ENCODE data around the gene CXCL5. TPM values are rescaled to one million over a fixed set of nuclear protein-coding genes. Genes with fewer than 3 reads are reported as not detected.

Gene CXCL5
- total and polyA plus RNA-seq, 2 donors from 2014 or later = 0.63 TPM; not detected in 1

DNA sequence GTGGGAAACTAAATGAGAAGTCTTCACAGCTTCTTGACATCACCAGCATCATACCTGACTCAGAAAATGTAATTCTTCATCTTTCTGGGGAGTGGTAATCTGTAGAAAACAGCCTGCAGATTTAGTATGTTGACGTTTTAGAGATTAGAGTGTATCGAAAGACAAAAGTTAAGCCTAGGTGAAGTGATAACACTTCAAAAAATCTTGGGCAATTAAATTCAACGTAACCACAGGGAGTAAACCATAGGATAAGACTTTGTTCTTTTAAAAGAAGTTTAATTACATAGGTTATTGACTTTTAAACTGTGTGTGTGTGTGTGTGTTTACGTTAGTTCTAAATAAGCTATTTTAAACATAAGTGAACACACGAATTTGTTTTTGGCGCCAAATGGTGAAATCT, 1.8 kb upstream of the CXCL5 start:
- Histone ChIP-seq H3K36me3 (ENCODE audit: control insufficient read depth in 2 of 3, insufficient read depth in 3 of 3, low read length in 3 of 3) (no peaks in the 10 kb centered on the region), H3K9ac (ENCODE audit: low read length in 3 of 3) (no peak overlapping the region), H3K4me1 (ENCODE audit: control insufficient read depth in 2 of 3, insufficient read depth in 2 of 3, low read depth in 1 of 3, low read length in 3 of 3) (peaks cover 0 to 5% (median 0%) of the 10 kb centered on the region in 3 donors), H3K27me3 (ENCODE audit: control insufficient read depth, insufficient read depth, low read length) (no peaks in the 10 kb centered on the region), H3K9me3 (ENCODE audit: control insufficient read depth in 2 of 3, insufficient read depth in 1 of 3, low read length in 3 of 3) (no peaks in the 10 kb centered on the region), H3K27ac (ENCODE audit: low read depth in 2 of 2, low read length in 2 of 2) (no peak overlapping the region), H3K4me3 (ENCODE audit: low read length in 3 of 3) (no peak overlapping the region)
- TF ChIP-seq, protein P1, sequence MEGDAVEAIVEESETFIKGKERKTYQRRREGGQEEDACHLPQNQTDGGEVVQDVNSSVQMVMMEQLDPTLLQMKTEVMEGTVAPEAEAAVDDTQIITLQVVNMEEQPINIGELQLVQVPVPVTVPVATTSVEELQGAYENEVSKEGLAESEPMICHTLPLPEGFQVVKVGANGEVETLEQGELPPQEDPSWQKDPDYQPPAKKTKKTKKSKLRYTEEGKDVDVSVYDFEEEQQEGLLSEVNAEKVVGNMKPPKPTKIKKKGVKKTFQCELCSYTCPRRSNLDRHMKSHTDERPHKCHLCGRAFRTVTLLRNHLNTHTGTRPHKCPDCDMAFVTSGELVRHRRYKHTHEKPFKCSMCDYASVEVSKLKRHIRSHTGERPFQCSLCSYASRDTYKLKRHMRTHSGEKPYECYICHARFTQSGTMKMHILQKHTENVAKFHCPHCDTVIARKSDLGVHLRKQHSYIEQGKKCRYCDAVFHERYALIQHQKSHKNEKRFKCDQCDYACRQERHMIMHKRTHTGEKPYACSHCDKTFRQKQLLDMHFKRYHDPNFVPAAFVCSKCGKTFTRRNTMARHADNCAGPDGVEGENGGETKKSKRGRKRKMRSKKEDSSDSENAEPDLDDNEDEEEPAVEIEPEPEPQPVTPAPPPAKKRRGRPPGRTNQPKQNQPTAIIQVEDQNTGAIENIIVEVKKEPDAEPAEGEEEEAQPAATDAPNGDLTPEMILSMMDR (IDR thresholded peaks at IDR 0.05; ENCODE audit: borderline replicate concordance, extremely low read depth, insufficient read depth) = no peak
- intact Hi-C loops (cut with DNase I) = no loop called here
- FAIRE-seq (no peak), DNase-seq (no peak)

DNA sequence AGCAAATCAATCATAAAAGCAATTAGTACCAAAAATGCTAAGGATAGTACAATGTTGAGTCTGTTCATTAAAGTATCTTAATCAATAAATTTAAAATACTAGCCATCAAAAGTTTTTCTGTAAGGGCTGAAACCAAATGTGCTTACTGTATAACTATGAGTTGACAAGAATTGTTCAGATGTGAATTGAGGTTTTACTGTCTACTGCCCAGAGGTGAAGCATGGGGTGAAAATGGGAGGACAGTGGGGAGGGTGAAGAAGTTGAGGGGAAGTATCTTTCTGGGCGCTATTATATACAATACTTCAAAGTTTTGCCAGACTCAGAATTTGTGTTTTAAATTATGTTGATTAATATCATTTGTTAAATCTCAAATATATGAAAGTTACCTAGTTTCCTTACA, 6.4 kb downstream of the CXCL5 start:
- intact Hi-C loops (cut with DNase I) = no loop called here
- H3K27ac ChIP-seq (ENCODE audit: low read depth in 2 of 2, low read length in 2 of 2) = no peak overlapping the region
- H3K9me3 ChIP-seq (ENCODE audit: control insufficient read depth in 2 of 3, insufficient read depth in 1 of 3, low read length in 3 of 3) = no peaks in the 10 kb centered on the region
- TF ChIP-seq, protein P1 (IDR thresholded peaks at IDR 0.05; ENCODE audit: borderline replicate concordance, extremely low read depth, insufficient read depth) = no peak
- DNase-seq = no peak
- no peak overlapping the region for H3K4me3 ChIP-seq (ENCODE audit: low read length in 3 of 3)
- FAIRE-seq = no peak
- no peak overlapping the region for H3K9ac ChIP-seq (ENCODE audit: low read length in 3 of 3)
- H3K27me3 ChIP-seq (ENCODE audit: control insufficient read depth, insufficient read depth, low read length) = no peaks in the 10 kb centered on the region
- H3K4me1 ChIP-seq (ENCODE audit: control insufficient read depth in 2 of 3, insufficient read depth in 2 of 3, low read depth in 1 of 3, low read length in 3 of 3) = no peaks in the 10 kb centered on the region
- no peaks in the 10 kb centered on the region for H3K36me3 ChIP-seq (ENCODE audit: control insufficient read depth in 2 of 3, insufficient read depth in 3 of 3, low read length in 3 of 3)

DNA sequence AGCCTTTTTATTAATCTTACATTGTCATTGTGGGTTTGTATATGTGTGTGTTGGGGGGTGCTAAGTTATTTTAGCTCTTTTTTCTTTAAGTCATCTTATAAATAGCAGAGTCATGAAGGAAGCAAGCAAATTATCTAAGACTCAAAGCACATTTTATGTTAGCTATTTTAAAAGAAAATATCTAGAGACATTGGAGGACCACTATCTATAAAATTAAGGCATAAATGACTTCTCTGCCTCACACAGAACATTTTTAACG, 6.8 kb downstream of the CXCL5 start:
- FAIRE-seq = no peak

More for the DNA sequence above, 6.8 kb downstream of the CXCL5 start:
- DNase-seq = no peak
- TF ChIP-seq, protein P1 (IDR thresholded peaks at IDR 0.05; ENCODE audit: borderline replicate concordance, extremely low read depth, insufficient read depth) = no peak
- intact Hi-C loops (cut with DNase I) = no loop called here
- no peak overlapping the region for H3K27ac ChIP-seq (ENCODE audit: low read depth in 2 of 2, low read length in 2 of 2)
- no peaks in the 10 kb centered on the region for H3K9me3 ChIP-seq (ENCODE audit: control insufficient read depth in 2 of 3, insufficient read depth in 1 of 3, low read length in 3 of 3)
- H3K4me3 ChIP-seq (ENCODE audit: low read length in 3 of 3) = no peak overlapping the region
- no peaks in the 10 kb centered on the region for H3K27me3 ChIP-seq (ENCODE audit: control insufficient read depth, insufficient read depth, low read length)
- H3K4me1 ChIP-seq (ENCODE audit: control insufficient read depth in 2 of 3, insufficient read depth in 2 of 3, low read depth in 1 of 3, low read length in 3 of 3) = no peaks in the 10 kb centered on the region
- H3K9ac ChIP-seq (ENCODE audit: low read length in 3 of 3) = no peak overlapping the region
- H3K36me3 ChIP-seq (ENCODE audit: control insufficient read depth in 2 of 3, insufficient read depth in 3 of 3, low read length in 3 of 3) = no peaks in the 10 kb centered on the region
